Choroid plexus epithelial cell (primary cell): Measurements from ENCODE around the gene FDPS.
"Not testable (repeated sequence)": the region's sequence is repeated elsewhere in the genome, so short reads cannot be mapped to it uniquely, and the experiment has no call there.

Source experiments
- DNase-seq: peaks from one replicate; pipeline ENCODE4 v3.0.0-alpha.2; 2010; ENCODE audit warnings: low read depth
- H3K4me3 ChIP-seq: 2 replicates; pipeline ENCODE4 v1.5.1; 2011; ENCODE audit warnings: low read depth, mild to moderate bottlenecking, control low read depth, low read length, moderate library complexity
- CTCF ChIP-seq: conservative IDR thresholded peaks from 2 replicates; pipeline ENCODE4 v1.5.1; 2011; ENCODE audit warnings: low read depth, mild to moderate bottlenecking, control low read depth, inconsistent platforms, low read length, moderate library complexity

The FDPS gene

DNA sequence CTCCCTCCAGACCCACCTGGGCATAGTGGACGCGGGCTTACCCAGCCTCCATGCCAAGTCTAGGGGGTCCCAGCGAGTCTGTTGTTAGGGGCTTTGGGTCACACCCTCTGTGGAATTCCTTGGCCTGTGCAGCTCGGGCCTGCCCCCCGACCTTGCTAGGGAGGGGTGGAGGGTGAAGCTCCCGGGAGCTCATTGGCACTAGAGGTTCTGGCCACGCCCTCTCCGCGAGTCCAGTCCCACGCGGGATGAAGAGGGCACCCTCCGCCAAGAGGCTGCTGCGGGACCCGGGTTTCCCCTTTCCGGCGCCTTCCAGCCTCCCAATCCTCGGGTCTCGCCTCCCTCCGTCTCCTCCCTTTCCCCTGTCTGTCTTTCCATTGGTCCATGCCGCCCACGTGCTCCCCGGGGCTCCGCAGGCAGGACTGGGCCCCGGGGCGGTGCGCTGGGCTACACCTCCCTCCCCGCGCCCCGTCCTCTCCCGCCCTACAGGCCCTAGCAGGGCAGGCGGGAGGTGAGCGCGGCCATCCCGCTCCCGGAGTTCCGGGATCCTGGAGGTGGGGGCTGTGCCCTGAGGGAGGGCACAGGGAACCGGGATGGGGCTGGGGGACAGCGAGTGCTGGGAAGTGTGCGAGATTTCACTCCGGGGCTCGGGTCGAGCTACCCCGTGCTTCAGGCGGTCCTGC is 15.5 kb downstream of the FDPS start:
- peak overlapping the region; percentile 72 for H3K4me3 ChIP-seq
- TF ChIP-seq CTCF, result no peak
- peak; percentile 97 for DNase-seq

- peak; percentile 60 for TF ChIP-seq CTCF
- DNase-seq, result peak; percentile 49
- H3K4me3 ChIP-seq, result peak overlapping the region; percentile 72
These were observed 16.3 kb downstream of the FDPS start for GRCh38 chr1:155324717-155325602.

GRCh38 chr1:155325603-155325893 is 16.9 kb downstream of the FDPS start:
- no peak for TF ChIP-seq CTCF
- no peak for DNase-seq
- peak overlapping the region; percentile 72 for H3K4me3 ChIP-seq

GRCh38 chr1:155326020-155326526 is 17.4 kb downstream of the FDPS start:
- TF ChIP-seq CTCF, result no peak
- DNase-seq, result no peak
- H3K4me3 ChIP-seq, result no peak overlapping the region

- no peak for TF ChIP-seq CTCF
- no peak overlapping the region for H3K4me3 ChIP-seq
- no peak for DNase-seq
These were observed 18.0 kb downstream of the FDPS start for GRCh38 chr1:155326631-155327037.

DNA sequence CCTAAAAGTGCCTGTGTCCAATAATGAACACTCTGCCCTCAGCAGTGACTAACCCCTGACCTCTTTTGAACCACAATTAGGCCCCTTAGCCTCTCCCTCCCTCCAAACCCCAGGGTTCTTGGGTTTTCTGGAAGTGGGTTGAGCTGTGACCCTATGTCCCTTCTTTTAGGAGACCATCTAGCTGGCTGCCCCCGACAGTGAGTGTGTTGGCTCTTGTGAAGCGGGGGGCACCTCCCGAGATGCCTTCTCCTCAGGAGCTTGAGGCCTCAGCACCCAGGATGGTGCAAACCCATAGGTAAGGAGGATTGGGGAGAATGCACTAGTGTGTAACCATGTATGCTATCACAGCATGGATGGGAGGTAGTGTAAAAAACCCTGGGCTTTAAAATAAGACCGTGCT is 19.3 kb downstream of the FDPS start:
- DNase-seq, result no peak
- H3K4me3 ChIP-seq, result no peak overlapping the region
- TF ChIP-seq CTCF, result no peak

GRCh38 chr1:155328856-155329255 is 20.2 kb downstream of the FDPS start:
- DNase-seq, H3K4me3 ChIP-seq: not testable (repeated sequence)
